ENCODE measurements around the gene ZNF500.
"Not testable (repeated sequence)": the region's sequence is repeated elsewhere in the genome, so short reads cannot be mapped to it uniquely, and the experiment has no call there.

ZNF500 gene

DNA sequence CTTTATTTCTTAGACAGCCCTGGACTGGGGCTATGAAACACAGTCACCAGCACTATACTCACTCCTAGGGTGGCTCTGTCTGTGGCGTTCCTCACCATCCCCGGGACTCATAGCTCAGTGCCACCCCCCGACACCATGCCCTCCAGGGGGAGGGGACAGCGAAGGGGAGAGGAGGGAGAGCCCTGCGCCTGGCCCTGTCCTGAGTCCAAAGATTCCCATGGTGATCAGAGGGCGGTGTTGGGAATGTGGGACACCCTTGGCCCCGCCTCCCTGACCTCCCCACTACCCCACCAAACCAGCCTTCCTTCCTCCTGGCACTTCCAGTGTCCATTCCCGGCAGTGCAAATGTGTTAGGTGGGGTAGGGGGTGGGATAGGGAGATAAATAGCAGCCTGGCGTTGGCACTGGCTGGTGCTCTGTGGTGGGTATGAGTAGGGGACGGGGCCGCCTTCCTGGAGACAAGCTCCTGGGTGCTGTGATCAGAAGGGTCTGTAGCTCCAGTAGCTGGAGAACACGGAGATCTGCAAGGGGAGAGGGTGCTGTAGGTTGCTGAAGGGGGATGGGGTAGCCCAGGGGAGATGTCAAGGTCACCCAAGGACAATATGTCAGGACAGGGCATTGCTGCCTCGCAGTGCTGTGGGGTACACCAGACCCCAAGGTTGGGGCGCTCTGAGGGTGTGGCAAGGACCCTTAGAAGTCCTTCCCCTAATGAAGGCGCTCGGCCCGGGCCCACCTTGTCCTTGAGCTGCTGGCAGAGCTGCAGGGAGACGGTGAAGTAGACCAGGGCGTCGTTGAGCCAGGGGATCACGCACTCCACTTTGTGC lies 30.2 kb upstream of the ZNF500 start:
- DNase-seq (ENCODE audit: low read depth in 2 of 2) = no peak

GRCh38 chr16:4795828-4796572 lies 29.0 kb upstream of the ZNF500 start:
- DNase-seq (ENCODE audit: low read depth in 2 of 2) = no peak

DNA sequence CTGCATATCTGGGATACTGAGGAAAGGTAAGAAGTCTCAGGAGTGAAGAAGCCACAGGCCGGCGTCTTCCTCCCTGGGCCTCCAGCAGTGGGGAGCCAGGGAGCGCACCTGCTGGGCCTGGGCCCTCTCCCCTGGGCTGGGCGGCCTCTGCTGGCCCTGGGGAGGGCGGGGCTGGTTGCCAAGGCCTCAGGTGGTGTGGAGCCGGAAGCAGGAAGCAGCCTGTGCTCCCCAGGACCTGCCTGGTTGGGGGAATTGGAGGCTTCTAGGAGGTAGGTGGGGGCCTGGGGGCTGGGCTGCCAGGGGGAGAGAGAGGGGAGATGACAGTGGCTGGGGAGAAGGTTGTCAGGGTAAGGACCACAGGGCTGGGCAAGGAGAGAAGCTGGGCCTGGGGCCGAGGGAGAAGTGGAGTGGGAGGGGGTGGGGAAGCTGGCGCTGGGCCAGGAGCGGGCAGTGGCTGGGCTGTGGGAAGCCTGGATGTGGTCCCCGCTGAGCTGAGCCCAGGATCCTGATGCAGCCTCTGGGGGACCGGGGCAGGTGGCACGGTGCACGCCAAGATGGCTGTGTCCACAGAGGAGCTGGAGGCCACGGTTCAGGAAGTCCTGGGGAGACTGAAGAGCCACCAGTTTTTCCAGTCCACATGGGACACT lies 28.3 kb upstream of the ZNF500 start, which contains the start of gene SMIM22:
SMIM22 (plus strand) TSS at position 189 of the 647 bp plus-strand sequence; CDS start at position 555, 366 bp downstream.
- no peak for DNase-seq (ENCODE audit: low read depth in 2 of 2)

DNA sequence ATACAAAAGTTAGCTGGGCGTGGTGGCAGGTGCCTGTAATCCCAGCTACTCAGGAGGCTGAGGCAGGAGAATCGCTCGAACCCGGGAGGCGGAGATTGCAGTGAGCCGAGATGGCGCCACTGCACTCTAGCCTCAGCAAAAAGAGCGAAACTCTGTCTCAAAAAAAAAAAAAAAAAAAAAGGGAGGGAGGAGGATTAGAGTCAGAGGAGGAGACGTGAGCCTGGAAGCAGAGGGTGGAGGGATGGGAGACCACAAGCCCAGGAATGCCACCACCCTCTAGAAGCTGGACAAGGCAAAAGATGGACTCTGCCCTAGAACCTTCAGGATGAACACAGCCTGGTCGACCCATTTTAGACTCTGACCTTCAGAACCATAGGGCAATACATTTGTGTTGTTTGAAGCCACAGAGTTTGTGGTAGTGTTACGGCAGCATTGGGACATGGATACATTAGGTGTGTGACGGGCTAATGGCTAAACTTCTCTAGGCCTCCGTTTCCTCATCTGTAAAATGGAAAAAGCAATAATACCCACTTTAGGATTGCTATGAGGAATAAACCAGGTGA lies 26.1 kb upstream of the ZNF500 start:
- DNase-seq (ENCODE audit: low read depth in 2 of 2) = no peak

GRCh38 chr16:4790871-4791270 lies 23.9 kb upstream of the ZNF500 start:
- no peak for DNase-seq (ENCODE audit: low read depth in 2 of 2)

GRCh38 chr16:4790261-4790660 lies 23.3 kb upstream of the ZNF500 start:
- DNase-seq (ENCODE audit: low read depth in 2 of 2) = no peak

DNA sequence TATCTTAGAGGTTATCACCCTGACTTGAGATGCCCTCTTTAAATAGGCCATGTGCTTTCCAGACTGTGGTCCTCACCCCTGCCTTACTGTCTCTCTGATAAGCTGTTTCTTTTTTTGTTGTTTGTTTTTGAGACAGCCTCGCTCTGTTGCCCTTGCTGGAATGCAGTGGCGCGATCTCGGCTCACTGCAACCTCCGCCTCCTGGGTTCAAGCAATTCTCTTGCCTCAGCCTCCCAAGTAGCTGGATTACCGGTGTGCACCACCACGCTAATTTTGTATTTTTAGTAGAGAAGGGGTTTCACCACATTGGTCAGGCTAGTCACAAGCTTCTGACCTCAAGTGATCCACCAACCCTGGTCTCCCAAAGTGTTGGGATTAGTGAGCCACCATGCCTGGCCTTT lies 21.9 kb upstream of the ZNF500 start:
- no peak for DNase-seq (ENCODE audit: low read depth in 2 of 2)

DNA sequence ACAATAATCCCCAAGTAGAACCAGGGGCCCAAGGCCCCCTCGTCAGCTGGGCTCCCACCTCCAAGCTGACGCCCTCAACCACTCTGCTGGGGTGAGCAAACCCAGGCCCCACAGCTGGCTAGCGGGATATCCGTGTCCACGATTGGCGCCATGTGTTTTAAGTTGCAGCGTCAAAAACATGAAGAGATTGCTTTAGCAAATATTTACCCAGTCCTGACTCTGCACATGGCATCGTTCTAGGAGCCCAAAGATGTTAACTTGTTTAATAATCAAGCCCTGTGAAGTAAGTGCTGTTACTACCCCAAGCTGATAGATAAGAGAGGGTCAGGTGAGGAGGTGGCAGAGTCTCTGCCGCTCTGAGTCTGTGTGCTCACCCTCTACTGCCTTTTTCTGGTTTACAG lies 21.5 kb upstream of the ZNF500 start:
- DNase-seq (ENCODE audit: low read depth in 2 of 2) = no peak

DNA sequence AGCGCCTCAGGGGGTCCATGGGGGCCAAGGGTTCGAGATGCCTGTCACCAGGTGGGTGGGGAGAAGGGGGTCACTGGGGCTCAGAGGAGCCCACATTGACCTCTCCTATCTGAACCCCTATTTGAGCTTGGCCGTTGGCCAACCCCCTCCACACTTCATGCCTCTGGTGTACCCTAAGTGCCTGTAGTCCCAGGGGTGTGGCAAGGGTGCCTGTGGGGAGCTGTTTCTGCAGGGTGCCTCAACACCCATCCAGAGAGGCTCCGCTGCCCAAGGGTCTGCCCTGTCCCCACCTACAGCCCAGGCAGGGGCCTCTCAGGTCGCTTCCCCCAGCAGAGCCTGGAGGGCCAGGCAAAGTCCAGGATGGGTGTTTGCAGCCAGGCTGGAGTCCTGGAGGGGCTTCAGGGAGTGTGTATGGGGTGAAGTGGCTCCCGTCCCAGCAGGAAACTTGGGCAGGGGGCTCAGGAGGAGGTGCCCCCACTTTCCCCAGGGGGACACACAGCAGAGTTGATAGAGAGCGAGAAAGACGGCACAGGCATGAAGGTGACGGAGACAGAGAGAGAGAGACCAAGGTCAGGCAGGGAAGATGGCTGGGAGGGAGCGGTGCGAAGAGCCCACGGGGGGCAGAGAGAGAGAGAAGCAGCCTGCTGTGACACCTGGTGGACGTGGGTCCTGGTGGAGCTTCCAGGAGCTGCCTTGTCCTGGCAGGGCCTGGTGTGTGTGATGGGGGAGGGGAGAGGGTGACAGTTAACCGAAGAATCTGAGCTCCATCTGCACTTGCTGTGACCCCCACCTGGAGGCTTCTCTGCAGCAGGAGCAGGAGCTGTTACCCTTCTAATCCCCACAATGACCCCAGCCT lies 20.9 kb upstream of the ZNF500 start, which contains the start of gene SEPTIN12:
SEPTIN12 (minus strand) TSS at position 719 of the 856 bp plus-strand sequence; CDS start at position 19, 700 bp downstream.
- no peak for DNase-seq (ENCODE audit: low read depth in 2 of 2)

DNA sequence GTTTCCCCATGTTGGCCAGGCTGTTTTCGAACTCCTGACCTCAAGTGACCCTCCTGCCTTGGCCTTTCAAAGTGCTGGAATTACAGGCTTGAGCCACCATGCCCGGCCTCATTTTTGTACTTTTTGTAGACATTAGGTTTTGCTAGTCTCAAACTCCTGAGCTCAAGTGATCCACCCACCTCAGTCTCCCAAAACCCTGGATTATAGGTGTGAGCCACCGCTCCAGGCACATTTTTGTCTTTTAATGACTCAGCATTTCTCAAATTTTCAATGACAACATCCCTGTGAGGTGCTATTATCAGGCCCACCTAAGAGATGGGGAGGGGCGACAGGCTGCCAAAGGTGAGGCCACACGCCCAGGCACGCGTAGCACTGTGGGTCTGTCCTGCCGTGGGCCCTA lies 20.1 kb upstream of the ZNF500 start:
- no peak for DNase-seq (ENCODE audit: low read depth in 2 of 2)

GRCh38 chr16:4785758-4786433 lies 18.9 kb upstream of the ZNF500 start:
- DNase-seq (ENCODE audit: low read depth in 2 of 2) = no peak

- not testable (repeated sequence) for DNase-seq (ENCODE audit: low read depth in 2 of 2)
These were observed 17.6 kb upstream of the ZNF500 start for GRCh38 chr16:4784444-4784987.

GRCh38 chr16:4783951-4784336 lies 17.0 kb upstream of the ZNF500 start:
- no peak for DNase-seq (ENCODE audit: low read depth in 2 of 2)

GRCh38 chr16:4783251-4783950 lies 16.4 kb upstream of the ZNF500 start:
- DNase-seq (ENCODE audit: low read depth in 2 of 2) = no peak

GRCh38 chr16:4780235-4780634 lies 13.3 kb upstream of the ZNF500 start:
- DNase-seq (ENCODE audit: low read depth in 2 of 2) = no peak

GRCh38 chr16:4778050-4778392 lies 11.1 kb upstream of the ZNF500 start:
- DNase-seq (ENCODE audit: low read depth in 2 of 2) = no peak

- DNase-seq (ENCODE audit: low read depth in 2 of 2) = no peak
These were observed 10.5 kb upstream of the ZNF500 start for GRCh38 chr16:4777339-4778049.

DNA sequence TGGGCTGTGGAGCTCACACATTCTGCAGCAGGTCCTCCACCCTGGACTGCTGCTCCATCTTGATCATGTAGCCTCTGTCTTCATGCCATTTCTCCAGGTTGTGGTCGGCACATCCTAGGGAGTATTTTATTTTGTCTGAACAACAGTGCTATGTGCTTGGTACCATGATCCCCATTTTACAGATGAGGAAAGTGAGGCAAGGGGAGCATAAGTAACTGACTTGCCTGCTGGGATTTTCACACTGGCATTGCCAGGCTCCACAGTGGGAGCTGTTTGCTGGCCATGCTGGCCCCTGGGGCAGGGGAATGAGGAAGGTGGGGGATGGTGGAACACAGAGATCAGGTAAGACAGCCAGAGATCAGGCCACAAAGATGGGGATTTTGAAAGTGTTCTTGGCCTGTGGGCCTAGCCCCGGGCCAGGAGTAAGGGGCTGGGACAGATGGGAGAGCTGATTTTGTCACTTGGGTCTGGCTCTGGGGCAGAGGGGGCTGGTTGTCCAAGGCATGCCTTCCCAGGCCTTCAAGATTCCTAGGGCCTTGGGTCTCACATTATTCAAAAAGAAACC lies 9.3 kb upstream of the ZNF500 start:
- DNase-seq (ENCODE audit: low read depth in 2 of 2) = no peak

- no peak for DNase-seq (ENCODE audit: low read depth in 2 of 2)
These were observed 8.0 kb upstream of the ZNF500 start for GRCh38 chr16:4775005-4775404.
